ENCODE results near the gene MAN2A1. TPM values are rescaled to one million over a fixed set of nuclear protein-coding genes. Genes with fewer than 3 reads are reported as not detected.

The MAN2A1 gene
- total RNA-seq, 1 donor, result 112 TPM

- no peaks in the 10 kb centered on the region for H3K9me3 ChIP-seq (ENCODE audit: low read depth, low read length)
- H3K4me1 ChIP-seq (ENCODE audit: insufficient read depth, low read length), result no peaks in the 10 kb centered on the region
- H3K4me3 ChIP-seq (ENCODE audit: low read length), result no peak overlapping the region
- H3K27me3 ChIP-seq (ENCODE audit: insufficient read depth, low read length), result no peaks in the 10 kb centered on the region
These were observed 20.9 kb upstream of the MAN2A1 start for GRCh38 chr5:109668668-109669422.

GRCh38 chr5:109669991-109670706, 19.6 kb upstream of the MAN2A1 start:
- Histone ChIP-seq H3K4me1 (ENCODE audit: insufficient read depth, low read length) (no peaks in the 10 kb centered on the region), H3K27me3 (ENCODE audit: insufficient read depth, low read length) (no peaks in the 10 kb centered on the region), H3K9me3 (ENCODE audit: low read depth, low read length) (no peaks in the 10 kb centered on the region), H3K4me3 (ENCODE audit: low read length) (no peak overlapping the region)

- Histone ChIP-seq H3K9me3 (ENCODE audit: low read depth, low read length) (no peaks in the 10 kb centered on the region), H3K27me3 (ENCODE audit: insufficient read depth, low read length) (peaks cover 3% of the 10 kb centered on the region), H3K4me3 (ENCODE audit: low read length) (no peak overlapping the region), H3K4me1 (ENCODE audit: insufficient read depth, low read length) (no peaks in the 10 kb centered on the region)
These were observed 18.6 kb upstream of the MAN2A1 start for GRCh38 chr5:109671136-109671535.

- Histone ChIP-seq H3K4me3 (ENCODE audit: low read length) (no peak overlapping the region), H3K9me3 (ENCODE audit: low read depth, low read length) (no peaks in the 10 kb centered on the region), H3K27me3 (ENCODE audit: insufficient read depth, low read length) (peaks cover 3% of the 10 kb centered on the region), H3K4me1 (ENCODE audit: insufficient read depth, low read length) (no peaks in the 10 kb centered on the region)
These were observed 15.1 kb upstream of the MAN2A1 start for GRCh38 chr5:109674596-109674995.

GRCh38 chr5:109676920-109677319, 12.8 kb upstream of the MAN2A1 start:
- Histone ChIP-seq H3K9me3 (ENCODE audit: low read depth, low read length) (no peaks in the 10 kb centered on the region), H3K27me3 (ENCODE audit: insufficient read depth, low read length) (peaks cover 3% of the 10 kb centered on the region), H3K4me1 (ENCODE audit: insufficient read depth, low read length) (no peaks in the 10 kb centered on the region), H3K4me3 (ENCODE audit: low read length) (no peak overlapping the region)

- H3K9me3 ChIP-seq (ENCODE audit: low read depth, low read length), result no peaks in the 10 kb centered on the region
- H3K27me3 ChIP-seq (ENCODE audit: insufficient read depth, low read length), result peaks cover 3% of the 10 kb centered on the region
- H3K4me1 ChIP-seq (ENCODE audit: insufficient read depth, low read length), result no peaks in the 10 kb centered on the region
- H3K4me3 ChIP-seq (ENCODE audit: low read length), result no peak overlapping the region
These were observed 11.3 kb upstream of the MAN2A1 start for GRCh38 chr5:109678447-109678846.

- no peaks in the 10 kb centered on the region for H3K4me1 ChIP-seq (ENCODE audit: insufficient read depth, low read length)
- no peaks in the 10 kb centered on the region for H3K9me3 ChIP-seq (ENCODE audit: low read depth, low read length)
- H3K27me3 ChIP-seq (ENCODE audit: insufficient read depth, low read length), result no peaks in the 10 kb centered on the region
- H3K4me3 ChIP-seq (ENCODE audit: low read length), result no peak overlapping the region
These were observed 8.0 kb upstream of the MAN2A1 start for GRCh38 chr5:109681763-109682162.

- Histone ChIP-seq H3K9me3 (ENCODE audit: low read depth, low read length) (no peaks in the 10 kb centered on the region), H3K4me3 (ENCODE audit: low read length) (no peak overlapping the region), H3K27me3 (ENCODE audit: insufficient read depth, low read length) (no peaks in the 10 kb centered on the region), H3K4me1 (ENCODE audit: insufficient read depth, low read length) (no peaks in the 10 kb centered on the region)
These were observed 7.3 kb upstream of the MAN2A1 start for GRCh38 chr5:109682383-109682782.

- Histone ChIP-seq H3K4me1 (ENCODE audit: insufficient read depth, low read length) (peaks cover 6% of the 10 kb centered on the region), H3K4me3 (ENCODE audit: low read length) (no peak overlapping the region), H3K27me3 (ENCODE audit: insufficient read depth, low read length) (no peaks in the 10 kb centered on the region), H3K9me3 (ENCODE audit: low read depth, low read length) (no peaks in the 10 kb centered on the region)
These were observed 3.8 kb upstream of the MAN2A1 start for GRCh38 chr5:109685916-109686315.

GRCh38 chr5:109688630-109688969, 1.1 kb upstream of the MAN2A1 start:
- Histone ChIP-seq H3K9me3 (ENCODE audit: low read depth, low read length) (no peaks in the 10 kb centered on the region), H3K27me3 (ENCODE audit: insufficient read depth, low read length) (no peaks in the 10 kb centered on the region), H3K4me3 (ENCODE audit: low read length) (peak overlapping the region; percentile 81), H3K4me1 (ENCODE audit: insufficient read depth, low read length) (peaks cover 29% of the 10 kb centered on the region)

GRCh38 chr5:109688970-109689739, 572 bp upstream of the MAN2A1 start:
- no peaks in the 10 kb centered on the region for H3K27me3 ChIP-seq (ENCODE audit: insufficient read depth, low read length)
- H3K4me1 ChIP-seq (ENCODE audit: insufficient read depth, low read length), result peaks cover 32% of the 10 kb centered on the region

GRCh38 chr5:109690242-109690974, 681 bp downstream of the MAN2A1 start:
- Histone ChIP-seq H3K4me1 (ENCODE audit: insufficient read depth, low read length) (peaks cover 45% of the 10 kb centered on the region), H3K4me3 (ENCODE audit: low read length) (peak overlapping the region; percentile 81), H3K9me3 (ENCODE audit: low read depth, low read length) (no peaks in the 10 kb centered on the region), H3K27me3 (ENCODE audit: insufficient read depth, low read length) (no peaks in the 10 kb centered on the region)

More at GRCh38 chr5:109688970-109689739, 572 bp upstream of the MAN2A1 start:
- Histone ChIP-seq H3K4me3 (ENCODE audit: low read length) (peak overlapping the region; percentile 81), H3K9me3 (ENCODE audit: low read depth, low read length) (no peaks in the 10 kb centered on the region)

- H3K4me3 ChIP-seq (ENCODE audit: low read length), result peak overlapping the region; percentile 81
- H3K4me1 ChIP-seq (ENCODE audit: insufficient read depth, low read length), result peaks cover 51% of the 10 kb centered on the region
- no peaks in the 10 kb centered on the region for H3K27me3 ChIP-seq (ENCODE audit: insufficient read depth, low read length)
- no peaks in the 10 kb centered on the region for H3K9me3 ChIP-seq (ENCODE audit: low read depth, low read length)
These were observed 1.3 kb downstream of the MAN2A1 start for GRCh38 chr5:109690975-109691574.

GRCh38 chr5:109691996-109692395, 2.3 kb downstream of the MAN2A1 start:
- no peaks in the 10 kb centered on the region for H3K9me3 ChIP-seq (ENCODE audit: low read depth, low read length)
- peaks cover 57% of the 10 kb centered on the region for H3K4me1 ChIP-seq (ENCODE audit: insufficient read depth, low read length)
- no peaks in the 10 kb centered on the region for H3K27me3 ChIP-seq (ENCODE audit: insufficient read depth, low read length)
- H3K4me3 ChIP-seq (ENCODE audit: low read length), result no peak overlapping the region
